Testis (tissue), 3 donors: ENCODE results near the gene KIF25. TPM values are rescaled to one million over a fixed set of nuclear protein-coding genes. Genes with fewer than 3 reads are reported as not detected.

ENCODE experiments used
- DNase-seq: peaks from one replicate; pipeline ENCODE4 v3.0.0-alpha.2; 2019
- H3K27ac ChIP-seq, 2 donors: fragments of 200-600 bp; sonication (generic); one replicate each; pipeline ENCODE4 v1.5.1; 2019
- H3K27me3 ChIP-seq: fragments of 200-600 bp; sonication (generic); one replicate; pipeline ENCODE4 v1.5.1; 2019
- H3K36me3 ChIP-seq: fragments of 200-600 bp; sonication (generic); one replicate; pipeline ENCODE4 v1.5.1; 2017; ENCODE audit warnings: low read depth; ENCODE audit errors: missing control alignments
- H3K4me1 ChIP-seq: fragments of 200-600 bp; sonication (generic); one replicate; pipeline ENCODE4 v1.5.1; 2019
- H3K4me3 ChIP-seq, 2 donors: fragments of 200-600 bp; sonication (generic); one replicate each; pipeline ENCODE4 v1.5.1; 2017 to 2019
- H3K9me3 ChIP-seq: fragments of 200-600 bp; sonication (generic); one replicate; pipeline ENCODE4 v1.5.1; 2017
- CTCF ChIP-seq, 3 experiments: fragments of 450-650 bp in 2 of 3; fragments of 200-600 bp in 1 of 3; sonication (generic) in 1 of 3; IDR thresholded peaks; one replicate each; pipeline ENCODE4 v1.5.1; 2016 to 2019; ENCODE audit warnings: antibody characterized with exemption in 3 of 3, mild to moderate bottlenecking in 2 of 3, moderate library complexity in 1 of 3
- POLR2A ChIP-seq: fragments of 450-650 bp; IDR thresholded peaks from one replicate; pipeline ENCODE4 v1.6.1; 2017; ENCODE audit warnings: antibody characterized with exemption, mild to moderate bottlenecking, moderate library complexity
- WGBS, 2 donors: methylation state at CpG; one replicate each; pipeline ENCODE4 v1.1.5; 2018; 5-methylcytosine and 5-hydroxymethylcytosine counted together
- intact Hi-C: fragments of 100-400 bp; cut with DNase I; formaldehyde crosslinking; loops from one replicate; pipeline ENCODE4 v1.15.1; 2023; ENCODE audit warnings: low total_unique reads
- polyA plus RNA-seq: library from polyadenylated mRNA; stranded (reverse); fragments of 350-450 nt; fragmentation: Illumina TruSeq; extraction: RNeasy Lipid Tissue Mini Kit (QIAGEN cat#74804); gene quantifications from one replicate; pipeline ENCODE4 v1.2.3, GENCODE V29; 2014; ENCODE audit warnings: low read depth, low replicate concordance; ENCODE audit not compliant: insufficient read depth
- total RNA-seq, 2 donors: library from RNA; depleted of rRNA; stranded (reverse); fragments of >200 nt; gene quantifications; one replicate each; pipeline ENCODE4 v1.2.3, GENCODE V29; 2016

Gene KIF25
- total and polyA plus RNA-seq, 3 donors from 2014 or later, result 1.1 to 5.0 (median 1.6) TPM

- Histone ChIP-seq H3K27me3 (no peaks in the 10 kb centered on the region), H3K4me3 (no peak overlapping the region), H3K4me1 (no peaks in the 10 kb centered on the region), H3K9me3 (no peaks in the 10 kb centered on the region), H3K36me3 (no peaks in the 10 kb centered on the region), H3K27ac (no peak overlapping the region)
- DNase-seq, result no peak
- WGBS, 2 donors, result 88 to 90% methylated on average over 9 of the region's 9 CpGs
- intact Hi-C loops, result no loop called here
- no peak for TF ChIP-seq POLR2A
- no peak for TF ChIP-seq CTCF (IDR thresholded peaks at IDR 0.05)
These were observed 30.7 kb downstream of the KIF25 start for GRCh38 chr6:168028181-168028580.

- 71 to 85% methylated on average over 14 of the region's 14 CpGs for WGBS, 2 donors
- no peaks in the 10 kb centered on the region for H3K9me3 ChIP-seq
- intact Hi-C loops, result no loop called here
- no peak overlapping the region for H3K27ac ChIP-seq
- H3K4me3 ChIP-seq, result no peak overlapping the region
- no peaks in the 10 kb centered on the region for H3K36me3 ChIP-seq
- no peaks in the 10 kb centered on the region for H3K4me1 ChIP-seq
- H3K27me3 ChIP-seq, result no peaks in the 10 kb centered on the region
- DNase-seq, result no peak
- no peak for TF ChIP-seq POLR2A
- no peak for TF ChIP-seq CTCF (IDR thresholded peaks at IDR 0.05)
These were observed 32.2 kb downstream of the KIF25 start for GRCh38 chr6:168029459-168030217.

GRCh38 chr6:168030218-168030746 is 32.8 kb downstream of the KIF25 start:
- WGBS, 2 donors, result 60 to 75% methylated on average over 5 of the region's 5 CpGs
- TF ChIP-seq CTCF (IDR thresholded peaks at IDR 0.05) (no peak), POLR2A (no peak)
- no peak for DNase-seq
- Histone ChIP-seq H3K27ac (no peak overlapping the region), H3K4me1 (no peaks in the 10 kb centered on the region), H3K4me3 (no peak overlapping the region), H3K27me3 (no peaks in the 10 kb centered on the region), H3K9me3 (no peaks in the 10 kb centered on the region), H3K36me3 (no peaks in the 10 kb centered on the region)
- intact Hi-C loops, result no loop called here

GRCh38 chr6:168030908-168031307 is 33.4 kb downstream of the KIF25 start:
- WGBS, 2 donors, result 64 to 77% methylated on average over 2 of the region's 2 CpGs
- H3K27ac ChIP-seq, result no peak overlapping the region
- intact Hi-C loops, result no loop called here
- no peaks in the 10 kb centered on the region for H3K36me3 ChIP-seq
- H3K27me3 ChIP-seq, result no peaks in the 10 kb centered on the region
- no peak for DNase-seq
- H3K9me3 ChIP-seq, result no peaks in the 10 kb centered on the region
- no peak overlapping the region for H3K4me3 ChIP-seq
- no peaks in the 10 kb centered on the region for H3K4me1 ChIP-seq
- TF ChIP-seq POLR2A (no peak), CTCF (IDR thresholded peaks at IDR 0.05) (no peak)
